ENCODE data around the gene JAML. TPM values are rescaled to one million over a fixed set of nuclear protein-coding genes. Genes with fewer than 3 reads are reported as not detected.

Gene JAML
- polyA plus RNA-seq, 1 donor from 2014 or later = 0.28 TPM

Small RNA genes lying within 50 kb of the gene (small RNA-seq; reads per million reads assigned to genes)
- gene HSPE1P18 = 0 reads per million in 3 experiments

Other genes starting within 250 kb of the JAML start
- gene IL10RA, start 238.6 kb downstream of the JAML start, polyA plus RNA-seq = 0.76 and 1.1 TPM in 2 replicates
- not detected in 2 replicates for gene TMPRSS4, start 147.9 kb downstream of the JAML start, polyA plus RNA-seq
- 0.12 TPM in 1 of 2 replicates, not detected in the other for gene SMIM35, start 138.0 kb downstream of the JAML start, polyA plus RNA-seq
- 0.61 and 0.92 TPM in 2 replicates for gene SCN4B, start 72.2 kb downstream of the JAML start, polyA plus RNA-seq
- gene SCN2B, start 48.4 kb downstream of the JAML start, polyA plus RNA-seq = 1.0 and 1.1 TPM in 2 replicates
- 3.6 and 5.4 TPM in 2 replicates for gene MPZL3, start 27.4 kb upstream of the JAML start, polyA plus RNA-seq
- not detected in 2 replicates for gene MPZL2, start 39.3 kb upstream of the JAML start, polyA plus RNA-seq
- not detected in 2 replicates for gene CD3E, start 79.7 kb upstream of the JAML start, polyA plus RNA-seq
- not detected in 2 replicates for gene CD3D, start 117.7 kb upstream of the JAML start, polyA plus RNA-seq
- not detected in 2 replicates for gene CD3G, start 119.3 kb upstream of the JAML start, polyA plus RNA-seq
- gene UBE4A, start 134.6 kb upstream of the JAML start, polyA plus RNA-seq = 33.0 and 36.9 TPM in 2 replicates
- gene ATP5MG, start 176.6 kb upstream of the JAML start, polyA plus RNA-seq = 107 and 153 TPM in 2 replicates
- gene KMT2A, start 211.5 kb upstream of the JAML start, polyA plus RNA-seq = 16.7 and 24.2 TPM in 2 replicates

Measured in neural cell (in vitro differentiated cells).